ES-I3 (cell line): ENCODE data around the gene FAM120A.

Source experiments
- H3K36me3 ChIP-seq: 2 replicates; pipeline ENCODE4 v1.6.1; 2013; ENCODE audit warnings: mild to moderate bottlenecking, low read length, control low read depth, moderate library complexity; ENCODE audit not compliant: insufficient read depth
- H3K4me1 ChIP-seq: 2 replicates; pipeline ENCODE4 v1.6.1; 2013; ENCODE audit warnings: mild to moderate bottlenecking, control low read depth, low read length; ENCODE audit not compliant: insufficient read depth
- H3K9ac ChIP-seq: 2 replicates; pipeline ENCODE4 v1.6.1; 2013; ENCODE audit warnings: low read depth, mild to moderate bottlenecking, low read length, moderate library complexity
- H3K9me3 ChIP-seq: 2 replicates; pipeline ENCODE4 v1.6.1; 2013; ENCODE audit warnings: mild to moderate bottlenecking, low read length, moderate library complexity; ENCODE audit not compliant: control insufficient read depth, insufficient read depth

The FAM120A gene

GRCh38 chr9:93595861-93596365 is 144.4 kb downstream of the FAM120A start:
- Histone ChIP-seq H3K9ac (no peak overlapping the region), H3K9me3 (no peaks in the 10 kb centered on the region), H3K36me3 (no peaks in the 10 kb centered on the region), H3K4me1 (peaks cover 17% of the 10 kb centered on the region)

- no peaks in the 10 kb centered on the region for H3K36me3 ChIP-seq
- H3K4me1 ChIP-seq, result peaks cover 17% of the 10 kb centered on the region
- no peak overlapping the region for H3K9ac ChIP-seq
- H3K9me3 ChIP-seq, result no peaks in the 10 kb centered on the region
Observed at GRCh38 chr9:93596399-93596798, 144.9 kb downstream of the FAM120A start.

DNA sequence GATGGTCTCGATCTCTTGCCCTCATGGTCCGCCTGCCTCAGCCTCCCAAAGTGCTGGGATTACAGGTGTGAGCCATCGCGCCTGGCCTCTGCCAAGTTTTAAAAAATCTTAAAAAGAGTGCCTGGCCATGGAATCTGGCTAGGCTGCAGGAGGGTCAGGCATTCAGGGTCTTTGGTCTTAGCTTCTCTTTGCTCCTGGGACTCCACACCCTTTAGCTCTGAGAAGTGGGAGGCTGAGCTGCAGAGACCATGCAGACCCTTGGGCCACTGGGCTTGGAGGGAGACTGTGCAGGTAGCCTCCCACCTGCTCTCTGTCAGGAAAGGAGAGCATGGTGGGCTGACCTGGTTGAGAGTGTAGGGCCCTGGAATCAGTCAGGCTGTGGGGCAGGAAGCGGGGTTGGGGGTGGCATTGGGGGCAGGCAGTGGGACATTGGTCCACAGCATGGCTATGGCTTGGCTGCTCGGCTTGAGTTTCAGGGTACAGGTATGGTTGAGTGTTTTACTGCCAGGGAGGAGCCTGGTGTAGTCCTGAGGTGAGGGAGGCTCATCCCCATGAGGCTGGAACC is 145.7 kb downstream of the FAM120A start:
- no peaks in the 10 kb centered on the region for H3K9me3 ChIP-seq
- H3K4me1 ChIP-seq, result peaks cover 15% of the 10 kb centered on the region
- no peak overlapping the region for H3K9ac ChIP-seq
- no peaks in the 10 kb centered on the region for H3K36me3 ChIP-seq

- no peaks in the 10 kb centered on the region for H3K36me3 ChIP-seq
- no peak overlapping the region for H3K9ac ChIP-seq
- peaks cover 15% of the 10 kb centered on the region for H3K4me1 ChIP-seq
- no peaks in the 10 kb centered on the region for H3K9me3 ChIP-seq
Observed at GRCh38 chr9:93597871-93598646, 146.6 kb downstream of the FAM120A start.

- Histone ChIP-seq H3K9ac (no peak overlapping the region), H3K9me3 (no peaks in the 10 kb centered on the region), H3K36me3 (no peaks in the 10 kb centered on the region), H3K4me1 (peaks cover 15% of the 10 kb centered on the region)
Observed at GRCh38 chr9:93598647-93599241, 147.3 kb downstream of the FAM120A start.

GRCh38 chr9:93599571-93600403 is 148.3 kb downstream of the FAM120A start:
- Histone ChIP-seq H3K36me3 (no peaks in the 10 kb centered on the region), H3K9me3 (no peaks in the 10 kb centered on the region), H3K9ac (no peak overlapping the region), H3K4me1 (peaks cover 11% of the 10 kb centered on the region)

- Histone ChIP-seq H3K9me3 (no peaks in the 10 kb centered on the region), H3K36me3 (no peaks in the 10 kb centered on the region), H3K9ac (no peak overlapping the region), H3K4me1 (peaks cover 11% of the 10 kb centered on the region)
Observed at GRCh38 chr9:93600504-93600903, 149.0 kb downstream of the FAM120A start.

- H3K4me1 ChIP-seq, result peaks cover 11% of the 10 kb centered on the region
- H3K9me3 ChIP-seq, result no peaks in the 10 kb centered on the region
- H3K36me3 ChIP-seq, result no peaks in the 10 kb centered on the region
- H3K9ac ChIP-seq, result no peak overlapping the region
Observed at GRCh38 chr9:93601063-93601462, 149.6 kb downstream of the FAM120A start.

- Histone ChIP-seq H3K36me3 (no peaks in the 10 kb centered on the region), H3K9ac (no peak overlapping the region), H3K4me1 (peaks cover 11% of the 10 kb centered on the region), H3K9me3 (no peaks in the 10 kb centered on the region)
Observed at GRCh38 chr9:93601666-93602065, 150.2 kb downstream of the FAM120A start.

DNA sequence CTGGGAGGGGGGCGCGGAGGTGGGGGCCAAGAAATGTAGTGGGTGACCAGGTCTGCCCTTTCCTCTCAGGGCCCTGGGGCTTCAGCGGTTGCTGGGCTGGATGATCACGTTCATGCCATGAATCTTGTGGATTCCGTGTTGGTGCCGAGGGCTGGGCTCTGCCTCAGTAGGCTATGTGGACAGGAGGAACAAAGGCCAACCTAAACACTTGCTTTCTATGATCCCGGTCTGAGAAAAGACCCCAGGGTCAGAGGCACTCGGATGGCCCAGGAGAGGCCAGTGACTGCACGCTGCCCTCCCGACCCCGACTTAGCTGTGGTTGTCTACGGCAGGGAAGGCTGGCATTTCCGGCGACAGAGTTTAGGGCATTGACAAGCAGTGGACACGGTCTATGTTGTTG is 151.5 kb downstream of the FAM120A start:
- H3K4me1 ChIP-seq, result peaks cover 11% of the 10 kb centered on the region
- no peaks in the 10 kb centered on the region for H3K36me3 ChIP-seq
- no peak overlapping the region for H3K9ac ChIP-seq
- H3K9me3 ChIP-seq, result no peaks in the 10 kb centered on the region

DNA sequence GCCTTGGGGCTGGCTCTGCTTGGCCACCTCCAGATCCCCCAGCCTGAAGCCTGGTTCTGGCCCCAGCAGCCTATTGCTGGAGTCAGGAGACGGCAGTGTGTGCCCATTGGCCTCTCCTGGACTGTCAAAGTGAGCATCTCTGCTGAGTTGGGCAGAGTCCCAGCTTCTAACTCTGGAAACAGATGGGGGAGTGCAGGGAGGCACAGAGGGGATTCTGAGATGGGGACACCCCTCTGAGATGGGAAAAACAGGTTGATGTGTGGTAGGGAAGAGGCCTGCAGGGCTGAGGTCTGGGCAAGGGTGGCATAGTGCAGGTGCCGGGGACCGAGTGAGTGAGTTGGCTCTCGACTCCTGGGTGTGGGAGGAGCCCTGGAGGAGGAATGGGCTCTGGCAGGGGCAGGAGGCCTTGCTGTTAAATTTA is 152.4 kb downstream of the FAM120A start:
- Histone ChIP-seq H3K4me1 (peaks cover 11% of the 10 kb centered on the region), H3K9me3 (no peaks in the 10 kb centered on the region), H3K36me3 (no peaks in the 10 kb centered on the region), H3K9ac (no peak overlapping the region)

- no peaks in the 10 kb centered on the region for H3K36me3 ChIP-seq
- no peak overlapping the region for H3K9ac ChIP-seq
- H3K9me3 ChIP-seq, result peaks cover 3% of the 10 kb centered on the region; the same call in 1 of the 2 replicates
- H3K4me1 ChIP-seq, result no peaks in the 10 kb centered on the region
Observed at GRCh38 chr9:93606187-93606586, 154.7 kb downstream of the FAM120A start.

- Histone ChIP-seq H3K9me3 (peaks cover 3% of the 10 kb centered on the region; the same call in 1 of the 2 replicates), H3K9ac (no peak overlapping the region), H3K4me1 (no peaks in the 10 kb centered on the region), H3K36me3 (no peaks in the 10 kb centered on the region)
Observed at GRCh38 chr9:93610206-93610605, 158.7 kb downstream of the FAM120A start.
